DMS 273 (cell line): Measurements from ENCODE around the gene HIBCH.
"Not testable (repeated sequence)": the region's sequence is repeated elsewhere in the genome, so short reads cannot be mapped to it uniquely, and the experiment has no call there.

ENCODE experiments used
- DNase-seq: peaks from one replicate; lab custom pipeline; 2025; ENCODE audit not compliant: unreplicated experiment; lab: John Stamatoyannopoulos, UW

HIBCH gene

GRCh38 chr2:190254063-190254850 lies 65.4 kb downstream of the HIBCH start:
- no peak for DNase-seq

DNA sequence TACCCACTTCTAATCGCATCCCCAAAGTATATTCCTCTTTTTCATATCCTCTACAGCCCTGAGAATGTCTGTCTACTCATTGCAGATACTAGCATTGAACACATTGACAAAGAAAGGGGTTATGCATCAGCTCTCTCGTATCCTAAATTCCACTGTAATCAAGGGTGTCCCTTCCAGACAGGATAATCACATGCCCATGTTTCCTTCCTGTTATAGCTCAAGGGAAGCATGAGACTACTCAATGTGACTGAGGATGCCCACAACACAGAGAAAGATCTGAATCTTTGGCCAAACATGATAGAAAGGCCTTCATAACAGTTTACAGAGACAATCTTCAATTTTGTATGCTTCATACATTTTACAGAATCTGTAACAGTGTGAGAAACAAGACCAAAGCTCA lies 69.2 kb downstream of the HIBCH start:
- DNase-seq, result no peak

- DNase-seq, result no peak
Observed at GRCh38 chr2:190235551-190236075, 84.0 kb downstream of the HIBCH start.

- no peak for DNase-seq
Observed at GRCh38 chr2:190235101-190235500, 84.5 kb downstream of the HIBCH start.

- DNase-seq, result not testable (repeated sequence)
Observed at GRCh38 chr2:190223989-190224388, 95.6 kb downstream of the HIBCH start.

DNA sequence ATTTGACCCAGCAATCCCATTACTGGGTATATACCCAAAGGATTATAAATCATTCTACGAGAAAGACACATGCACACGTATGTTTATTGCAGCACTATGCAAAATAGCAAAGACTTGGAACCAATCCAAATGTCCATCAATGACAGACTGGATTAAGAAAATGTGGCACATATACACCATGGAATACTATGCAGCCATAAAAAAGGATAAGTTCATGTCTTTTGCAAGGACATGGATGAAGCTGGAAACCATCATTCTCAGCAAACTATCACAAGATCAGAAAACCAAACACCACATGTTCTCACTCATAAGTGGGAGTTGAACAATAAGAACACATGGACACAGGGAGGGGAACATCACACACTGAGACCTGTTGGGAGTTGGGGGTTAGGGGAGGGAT lies 96.9 kb downstream of the HIBCH start:
- DNase-seq, result not testable (repeated sequence)

GRCh38 chr2:190221429-190221828 lies 98.2 kb downstream of the HIBCH start:
- DNase-seq, result no peak

- DNase-seq, result no peak
Observed at GRCh38 chr2:190219186-190219585, 100.4 kb downstream of the HIBCH start.

- DNase-seq, result no peak
Observed at GRCh38 chr2:190217616-190218015, 102.0 kb downstream of the HIBCH start.

GRCh38 chr2:190216829-190217228 lies 102.8 kb downstream of the HIBCH start:
- DNase-seq, result peak; percentile 65

DNA sequence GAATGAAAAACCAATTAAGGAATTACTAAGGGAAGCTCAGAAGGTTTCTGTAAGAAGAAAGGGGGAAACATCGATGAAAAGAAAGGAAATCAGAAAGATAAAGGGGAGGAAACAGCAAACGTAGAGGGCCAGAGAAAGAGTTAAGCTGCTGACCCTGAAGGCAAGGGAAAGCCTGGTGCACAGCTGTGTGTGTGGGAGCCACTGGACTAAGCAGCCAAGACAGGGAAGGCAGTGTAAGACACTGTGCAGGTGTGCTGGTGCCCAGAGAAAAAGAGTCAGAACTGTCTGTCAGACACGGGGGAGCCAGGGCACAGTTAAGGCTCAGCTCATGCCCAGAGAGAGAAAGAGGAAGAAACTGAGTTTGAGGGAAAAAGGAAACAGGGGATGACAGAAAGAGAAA lies 104.0 kb downstream of the HIBCH start:
- DNase-seq, result no peak

GRCh38 chr2:190214426-190215194 lies 105.0 kb downstream of the HIBCH start:
- DNase-seq, result no peak

DNA sequence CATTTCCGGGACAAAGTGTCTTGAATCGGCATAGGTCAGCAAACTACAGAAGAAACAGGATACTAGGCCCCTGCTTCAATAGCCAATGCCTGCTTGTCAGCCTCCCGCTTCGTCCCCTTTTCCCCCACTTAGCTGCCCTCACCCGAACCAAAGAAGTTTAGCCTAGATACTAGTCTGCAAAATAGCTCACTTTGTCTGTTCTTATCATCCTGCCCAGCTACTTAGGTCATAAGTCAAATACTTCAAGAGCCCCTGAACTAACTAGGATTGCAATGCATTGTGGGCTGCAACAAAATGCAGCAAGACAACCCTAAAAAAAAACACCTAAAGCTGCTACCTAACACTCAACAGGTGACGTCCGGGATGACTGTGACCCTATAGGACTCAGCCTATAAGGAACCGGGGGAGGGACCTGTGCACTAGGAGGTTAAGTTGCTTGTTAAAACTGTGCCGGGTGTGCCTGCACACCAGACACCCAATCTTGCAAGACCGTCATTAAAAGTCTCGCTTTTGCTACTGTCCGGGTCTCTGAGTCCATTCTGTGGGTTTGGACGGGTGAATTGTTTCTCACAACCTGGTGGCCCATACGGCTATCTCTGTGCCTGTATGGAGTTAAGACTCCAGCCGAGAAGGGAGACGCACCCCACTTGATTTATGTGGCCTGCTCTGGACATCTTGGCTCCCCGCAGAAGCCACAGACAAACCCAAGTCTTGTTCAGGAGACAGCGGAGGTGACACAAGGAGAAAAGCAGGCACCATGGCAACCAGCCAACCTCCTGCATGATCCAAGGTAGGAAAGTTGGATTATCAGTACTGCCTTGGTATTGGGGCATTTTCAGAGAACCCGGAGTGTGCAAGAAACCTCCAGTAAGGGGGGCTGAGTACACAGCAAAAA lies 105.9 kb downstream of the HIBCH start:
- no peak for DNase-seq

DNA sequence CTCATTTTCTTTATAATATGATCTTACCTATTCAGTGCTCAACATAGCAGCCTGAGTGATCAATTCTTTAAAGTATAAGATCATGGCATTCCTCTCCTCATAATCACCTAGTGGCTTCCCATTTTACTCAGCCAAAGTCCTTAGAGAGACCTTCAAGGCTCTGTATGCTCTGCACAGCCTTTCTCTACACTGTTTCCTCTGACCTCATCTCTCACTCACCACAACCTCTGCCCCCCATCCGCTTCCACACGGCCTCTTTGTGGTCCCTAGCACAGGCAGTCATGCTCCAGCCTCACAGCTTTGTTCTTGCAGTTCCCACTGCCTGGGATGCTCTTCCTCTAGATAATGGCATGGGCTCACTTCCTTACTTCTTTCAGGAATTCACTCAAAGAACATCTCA lies 109.2 kb downstream of the HIBCH start:
- DNase-seq, result no peak

DNA sequence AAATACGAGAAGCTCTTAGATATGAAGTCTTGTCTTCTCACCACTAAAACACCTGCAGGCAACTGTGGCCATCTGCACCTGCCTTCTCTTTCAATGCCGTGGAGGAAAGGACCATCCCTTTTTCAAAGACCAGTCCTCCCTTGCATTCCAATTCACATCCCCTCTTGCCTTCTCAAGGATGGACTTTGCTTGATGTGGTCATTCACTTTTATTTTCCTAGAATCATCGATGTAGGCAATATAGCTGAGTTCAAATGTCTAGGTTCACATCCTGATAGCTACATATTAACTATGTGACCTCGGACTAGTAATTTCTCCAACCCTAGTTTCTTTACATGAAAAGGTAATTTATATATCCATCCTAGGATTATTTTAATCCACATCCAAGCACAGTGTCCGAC lies 110.1 kb downstream of the HIBCH start:
- no peak for DNase-seq

DNA sequence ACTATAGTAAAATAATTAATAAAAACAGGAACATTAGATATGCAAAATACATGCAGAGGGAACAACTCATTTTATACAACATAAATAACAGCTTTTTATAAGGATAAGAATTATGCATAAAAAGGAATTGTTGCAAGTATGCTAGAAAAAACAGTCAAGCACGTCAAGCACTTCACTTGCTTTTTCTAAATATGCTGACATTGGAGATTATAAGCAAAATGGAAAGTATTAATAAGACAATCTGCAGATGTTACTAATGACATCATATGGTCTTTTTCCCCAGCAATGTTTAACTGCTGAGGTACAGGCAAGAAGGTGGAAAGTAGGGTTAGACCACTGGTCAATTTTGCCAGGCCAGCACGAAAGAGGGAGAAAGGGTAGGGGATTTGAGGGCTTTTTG lies 111.7 kb downstream of the HIBCH start:
- DNase-seq, result no peak

DNA sequence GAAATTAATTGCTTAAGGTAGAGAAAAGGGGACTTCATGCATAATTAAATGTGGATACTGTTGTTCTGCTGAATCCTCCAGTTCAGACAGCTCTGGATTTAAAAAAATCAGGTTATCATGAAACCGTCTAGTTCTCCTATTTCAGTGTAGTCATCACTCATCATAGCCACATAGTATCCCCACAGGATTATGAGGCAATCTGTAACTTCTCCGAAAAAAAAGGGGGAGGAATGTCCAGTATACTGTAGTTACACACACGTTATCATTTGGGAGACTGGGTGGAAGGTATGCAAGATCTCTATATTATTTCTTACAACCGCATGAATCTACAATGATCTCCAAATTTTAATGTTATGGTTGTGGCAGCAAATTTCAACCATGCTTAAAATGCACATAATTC lies 114.0 kb downstream of the HIBCH start:
- no peak for DNase-seq

DNA sequence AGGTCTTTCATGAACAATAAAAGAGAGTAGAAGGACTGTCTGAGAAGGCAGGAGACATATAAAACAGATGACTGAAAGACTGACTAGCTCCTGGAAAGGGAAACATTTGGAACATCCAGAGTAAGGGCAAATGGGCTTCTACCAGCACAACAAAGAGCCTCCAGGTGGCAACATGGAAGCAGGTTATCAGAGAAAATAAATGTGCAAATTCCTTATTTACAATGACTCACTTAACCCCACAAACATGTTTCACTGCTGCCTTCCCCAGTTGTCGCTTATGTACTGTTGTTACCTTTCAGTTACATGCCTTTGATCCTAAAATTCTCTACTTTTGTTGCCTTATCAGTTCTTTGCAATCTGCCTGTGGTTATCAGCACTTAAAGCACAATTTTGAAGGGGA lies 117.0 kb downstream of the HIBCH start:
- no peak for DNase-seq

DNA sequence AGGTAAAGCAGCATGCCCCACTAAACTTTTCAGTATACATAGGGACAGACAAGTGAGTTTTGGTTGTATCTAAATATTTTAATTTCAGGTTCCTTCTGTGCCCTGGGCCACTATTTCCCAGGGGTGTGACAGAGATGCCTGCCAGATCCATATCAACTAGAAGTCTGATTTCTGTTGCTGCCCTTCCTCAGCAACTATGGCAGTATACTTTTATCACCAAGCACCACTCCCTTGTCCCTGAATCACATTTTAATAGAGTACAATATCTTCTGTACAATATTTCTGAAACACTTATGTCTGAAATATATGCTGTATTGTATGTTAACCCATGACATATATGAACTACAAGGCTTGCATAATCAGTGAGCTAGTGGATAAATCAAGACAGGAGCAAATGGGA lies 117.6 kb downstream of the HIBCH start:
- DNase-seq, result no peak

GRCh38 chr2:190200603-190201002 lies 119.0 kb downstream of the HIBCH start:
- DNase-seq, result no peak

DNA sequence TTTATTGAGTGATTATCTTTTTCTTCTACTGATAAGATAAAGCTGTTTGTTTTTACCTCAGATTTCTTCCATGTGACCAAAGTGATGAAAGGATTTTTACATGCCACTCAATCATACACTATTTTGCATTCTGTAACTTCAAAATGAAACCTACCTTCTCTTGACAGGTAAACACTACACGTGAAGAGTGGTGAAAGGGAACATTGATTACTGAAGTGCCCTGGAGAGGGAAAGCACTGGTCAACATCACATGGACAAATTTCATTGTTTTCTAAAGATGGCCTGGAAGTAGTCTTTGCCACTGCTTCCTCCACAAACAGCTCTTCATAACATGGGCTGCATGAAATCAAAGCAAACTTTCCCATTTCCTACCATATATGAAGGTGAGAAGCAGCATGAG lies 120.1 kb downstream of the HIBCH start:
- DNase-seq, result no peak
